ENCODE data around the gene SLC29A4. TPM values are rescaled to one million over a fixed set of nuclear protein-coding genes. Genes with fewer than 3 reads are reported as not detected.
"Not testable (repeated sequence)": the region's sequence is repeated elsewhere in the genome, so short reads cannot be mapped to it uniquely, and the experiment has no call there.

Gene SLC29A4
- total RNA-seq, 1 donor from 2014 or later = 2.9 TPM

DNA sequence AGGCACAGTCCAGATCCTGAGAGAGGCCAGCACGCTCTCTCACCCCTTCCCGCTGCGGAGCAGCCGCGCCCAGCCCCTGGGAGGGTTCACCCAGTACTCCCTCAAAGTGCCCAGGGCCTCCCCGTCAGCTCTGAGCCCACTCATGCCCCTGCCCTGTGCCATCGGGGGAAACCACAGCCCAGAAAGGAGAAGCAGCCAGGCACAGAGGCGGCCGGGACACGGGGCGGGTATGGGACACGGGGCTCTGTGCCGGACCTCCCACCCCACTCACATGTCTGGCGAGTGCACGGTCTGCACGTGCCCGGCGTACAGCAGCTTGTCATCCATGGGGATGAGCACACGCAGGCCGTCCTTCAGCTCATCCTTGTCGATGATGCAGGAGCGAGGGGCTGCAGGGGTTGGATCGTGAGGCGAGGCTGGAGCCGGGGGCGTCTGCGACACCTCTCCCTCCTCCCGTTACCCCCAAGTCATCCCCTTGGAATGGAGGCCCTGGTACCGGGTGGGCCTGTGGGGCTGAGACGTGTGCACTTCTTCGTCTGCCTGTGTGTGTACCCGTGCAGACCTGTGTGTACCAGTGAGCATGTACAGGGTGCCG lies 38.2 kb downstream of the SLC29A4 start:
- ATAC-seq (peak; percentile 19), DNase-seq (ENCODE audit: low spot score) (no peak)

- no peak for DNase-seq (ENCODE audit: low spot score)
- ATAC-seq = peak; percentile 10
These were observed 40.1 kb downstream of the SLC29A4 start for GRCh38 chr7:5322621-5323410.

DNA sequence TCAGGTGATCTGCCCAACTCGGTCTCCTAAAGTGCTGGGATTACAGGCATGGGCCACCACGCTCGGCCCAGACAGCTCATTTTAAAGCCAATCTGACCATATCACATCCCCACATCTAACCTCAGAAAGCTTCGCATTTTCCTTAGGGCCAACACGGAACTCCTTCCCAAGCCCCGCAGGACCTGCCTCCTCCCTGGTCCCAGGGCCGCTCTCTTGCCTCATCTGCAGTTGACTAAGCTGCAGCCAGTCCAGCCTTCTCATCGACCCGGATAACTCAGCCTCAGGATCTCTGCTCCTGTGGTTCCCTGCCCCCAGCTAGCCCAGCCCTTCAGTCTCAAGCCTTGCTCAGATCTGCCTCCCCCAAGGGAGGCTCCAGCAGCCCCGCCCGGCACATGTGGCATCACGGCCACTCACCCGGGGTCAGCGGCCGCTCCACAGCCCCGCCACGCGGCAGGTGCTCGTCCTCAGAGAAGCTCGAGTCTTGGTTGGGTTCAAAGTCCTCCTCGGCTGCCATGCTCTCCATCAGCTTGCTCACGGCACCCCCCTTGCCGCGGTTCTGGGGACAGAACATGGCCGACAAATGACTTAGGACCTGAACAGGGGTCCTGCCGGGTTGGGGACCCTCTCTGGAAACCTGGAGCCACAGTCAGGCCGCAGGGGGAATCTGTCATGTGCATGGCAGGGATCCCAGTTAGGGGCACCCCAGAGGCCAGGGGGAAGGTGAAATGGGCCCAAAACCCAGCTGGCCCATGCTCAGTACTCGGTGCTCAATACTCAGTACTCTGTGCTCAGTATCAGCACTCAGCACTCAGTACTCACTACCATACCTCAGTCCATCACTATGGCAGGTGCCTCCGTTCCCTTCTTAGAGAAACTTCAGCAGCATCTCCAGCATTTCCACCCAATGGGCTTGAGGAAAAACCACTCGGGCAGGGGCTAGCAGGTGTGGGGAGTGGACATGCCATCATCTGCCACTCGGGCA lies 41.3 kb downstream of the SLC29A4 start:
- ATAC-seq; DNase-seq (ENCODE audit: low spot score): not testable (repeated sequence)

DNA sequence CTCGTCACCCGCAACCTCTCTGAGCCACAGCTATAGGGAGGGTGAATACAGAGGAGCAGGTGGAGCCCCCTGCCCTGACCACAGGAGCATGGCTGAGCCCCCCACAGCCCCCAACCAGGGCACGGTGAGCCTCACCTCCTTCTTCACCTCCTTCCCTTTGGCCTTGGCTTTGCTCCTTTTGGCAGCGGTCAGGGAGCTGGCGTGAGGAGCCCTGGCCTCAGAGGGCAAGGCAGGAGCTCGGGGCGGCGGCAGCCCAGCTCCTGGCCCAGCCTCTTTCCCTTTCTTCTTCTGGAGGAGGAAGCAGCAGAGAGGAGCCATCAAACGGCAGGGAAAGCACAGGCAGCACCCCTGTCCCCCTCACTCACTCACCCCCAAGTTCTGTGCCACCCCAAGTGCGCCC lies 42.2 kb downstream of the SLC29A4 start:
- DNase-seq (ENCODE audit: low spot score) = no peak
- ATAC-seq = no peak

DNA sequence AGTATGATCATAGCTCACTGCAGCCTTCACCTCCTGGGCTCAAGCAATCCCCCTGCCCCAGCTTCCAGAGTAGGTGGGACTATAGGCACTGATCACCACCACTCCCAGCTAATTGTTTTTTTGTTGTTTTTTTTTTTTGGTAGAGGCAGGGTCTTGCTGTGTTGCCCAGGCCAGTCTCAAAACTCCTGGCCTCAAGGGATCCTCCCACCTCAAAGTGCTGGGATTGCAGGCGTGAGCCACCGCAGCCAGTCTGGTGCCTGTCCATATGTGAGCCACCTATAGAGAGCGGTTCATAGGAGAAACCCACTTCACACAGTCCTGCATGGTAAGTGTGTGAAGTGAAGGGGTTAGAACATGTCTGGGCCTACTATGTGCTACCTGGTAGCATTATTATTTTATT lies 47.5 kb downstream of the SLC29A4 start:
- DNase-seq (ENCODE audit: low spot score) (no peak), ATAC-seq (no peak)

DNA sequence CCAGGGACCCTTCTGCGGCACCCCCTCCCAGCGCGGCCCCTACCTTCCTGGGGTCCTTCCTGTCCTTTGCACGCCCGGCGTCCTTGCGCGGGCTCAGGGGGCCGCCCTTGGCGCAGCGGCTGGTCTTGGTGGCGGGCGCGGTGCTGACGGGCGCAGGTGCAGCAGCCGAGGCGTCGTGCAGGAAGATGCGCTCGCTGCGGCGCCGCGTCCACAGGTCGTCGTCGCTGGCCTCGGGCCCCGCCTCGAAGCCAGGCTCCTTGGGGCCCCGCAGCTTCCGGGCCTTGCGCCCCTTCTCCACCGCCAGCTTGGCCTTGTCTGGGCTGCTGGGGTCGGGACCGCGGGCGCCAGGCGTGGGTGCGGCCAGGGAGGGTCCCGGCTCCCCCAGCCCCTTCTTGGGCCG lies 49.8 kb downstream of the SLC29A4 start:
- DNase-seq (ENCODE audit: low spot score) = no peak
- ATAC-seq = no peak

- ATAC-seq (no peak), DNase-seq (ENCODE audit: low spot score) (no peak)
These were observed 50.6 kb downstream of the SLC29A4 start for GRCh38 chr7:5333121-5334045.

DNA sequence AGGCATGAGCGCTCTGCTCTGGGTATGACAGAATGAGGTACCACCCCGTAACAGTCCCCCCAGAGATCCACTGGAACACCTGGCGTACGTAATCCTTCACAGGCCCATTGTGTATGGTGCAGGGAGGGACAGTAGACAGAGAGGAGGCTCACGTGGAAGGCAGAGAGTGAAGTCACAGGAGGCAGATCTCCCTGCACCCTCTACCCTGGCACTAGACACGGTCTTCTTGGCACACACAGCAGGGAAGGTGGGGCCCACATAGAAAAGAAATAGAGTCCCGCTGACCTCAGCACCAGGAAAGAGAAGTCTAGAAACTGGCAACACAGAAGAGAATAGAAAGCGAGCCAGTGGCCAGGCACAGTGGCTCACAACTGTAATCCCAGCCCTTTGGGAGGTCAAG lies 51.9 kb downstream of the SLC29A4 start:
- no peak for ATAC-seq
- DNase-seq (ENCODE audit: low spot score) = no peak

DNA sequence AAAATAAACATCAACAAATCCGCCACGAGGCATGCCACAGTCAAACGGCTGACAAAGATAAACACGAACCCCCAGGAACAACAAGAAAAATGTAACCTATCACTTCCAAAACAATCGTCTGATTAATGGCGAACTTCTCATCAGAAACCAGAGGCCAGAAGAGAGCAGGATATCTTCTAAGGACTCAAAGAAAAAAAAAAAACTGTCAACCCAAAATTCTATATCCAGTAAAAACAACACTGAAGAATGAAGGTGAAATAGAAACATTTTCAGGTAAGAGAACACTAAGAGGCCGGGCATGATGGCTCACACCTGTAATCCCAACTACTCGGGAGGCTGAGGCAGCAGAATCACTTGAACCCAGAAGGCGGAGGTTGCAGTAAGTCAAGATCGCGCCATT lies 54.3 kb downstream of the SLC29A4 start:
- no peak for ATAC-seq

DNA sequence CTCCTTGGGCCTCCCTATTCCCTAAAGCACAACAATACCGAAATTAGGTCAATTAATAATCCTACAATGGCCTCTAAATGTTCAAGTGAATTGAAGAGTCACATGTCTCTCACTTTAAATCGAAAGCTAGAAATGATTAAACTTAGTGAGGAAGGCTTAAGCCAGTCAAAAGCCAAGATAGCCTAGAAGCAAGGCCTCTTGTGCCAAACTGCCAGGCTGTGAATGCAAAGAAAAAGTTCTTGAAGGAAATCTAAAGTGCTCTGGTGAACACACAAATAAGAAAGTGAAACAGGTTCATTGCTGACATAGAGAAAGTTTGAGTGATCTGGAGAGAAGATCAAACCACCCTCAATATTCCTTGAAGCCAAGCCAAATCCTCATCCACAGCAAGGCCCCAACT lies 57.2 kb downstream of the SLC29A4 start:
- ATAC-seq = no peak

More for the DNA sequence above, 54.3 kb downstream of the SLC29A4 start:
- DNase-seq (ENCODE audit: low spot score) = no peak

DNA sequence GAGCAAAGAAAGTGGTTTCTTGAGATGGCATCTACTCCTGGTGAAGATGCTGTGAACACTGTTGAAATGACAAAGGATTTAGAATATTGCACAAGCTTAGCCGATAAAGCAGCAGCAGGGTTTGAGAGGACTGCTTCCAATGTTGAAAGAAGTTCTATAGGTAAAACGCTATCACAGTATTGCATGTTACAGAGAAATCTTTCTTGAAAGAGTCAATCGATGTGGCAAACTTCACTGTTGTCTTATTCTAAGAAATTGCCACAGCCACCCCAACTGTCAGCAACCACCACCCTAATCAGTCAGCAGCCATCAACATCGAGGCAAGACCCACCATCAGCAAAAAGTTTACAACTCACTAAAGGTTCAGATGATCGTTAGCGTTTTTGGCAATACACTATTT lies 59.9 kb downstream of the SLC29A4 start:
- ATAC-seq (no peak), DNase-seq (ENCODE audit: low spot score) (no peak)

More for the DNA sequence above, 57.2 kb downstream of the SLC29A4 start:
- no peak for DNase-seq (ENCODE audit: low spot score)

- ATAC-seq (no peak), DNase-seq (ENCODE audit: low spot score) (no peak)
These were observed 61.1 kb downstream of the SLC29A4 start for GRCh38 chr7:5343884-5344283.

DNA sequence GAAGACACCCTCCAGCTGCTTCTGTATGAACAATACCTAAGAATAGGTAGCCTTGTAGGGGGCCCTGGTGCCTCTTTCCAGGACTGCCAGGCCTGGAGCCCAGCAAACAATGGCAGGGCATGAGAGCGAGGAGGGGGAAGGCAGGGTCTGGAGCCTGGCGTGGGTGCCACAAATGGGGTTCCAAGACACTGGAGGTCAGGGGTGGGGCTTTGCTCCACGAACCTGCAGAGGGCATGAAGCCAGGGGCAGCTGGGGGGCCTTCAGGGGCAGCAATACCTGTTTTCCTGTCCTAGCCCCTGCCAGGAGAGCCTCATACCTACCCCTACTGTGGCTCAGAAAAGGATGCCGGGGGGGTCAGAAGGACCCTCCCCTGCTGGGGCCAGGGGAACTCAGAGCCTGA lies 61.6 kb downstream of the SLC29A4 start:
- DNase-seq (ENCODE audit: low spot score) (no peak), ATAC-seq (no peak)

DNA sequence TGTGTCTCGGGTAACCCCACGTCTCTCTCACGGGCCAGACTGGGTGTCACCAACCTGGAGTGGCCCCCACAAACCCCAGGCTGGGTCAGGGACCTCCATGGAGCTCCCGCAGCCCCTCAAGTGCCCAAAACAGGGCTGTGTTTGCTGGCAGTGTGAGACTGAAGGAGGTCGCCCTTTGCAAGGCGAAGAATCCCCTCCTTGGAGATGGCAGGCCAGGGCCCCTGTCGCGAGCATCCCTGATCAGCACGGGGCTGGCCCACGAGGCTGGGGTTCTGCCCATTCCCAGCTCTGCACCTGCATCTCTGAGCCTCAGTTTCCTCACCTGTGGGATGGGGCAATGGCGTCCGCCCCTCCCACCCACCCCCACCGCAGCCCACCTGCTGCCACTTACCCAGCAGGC lies 62.4 kb downstream of the SLC29A4 start:
- ATAC-seq (no peak), DNase-seq (ENCODE audit: low spot score) (no peak)

DNA sequence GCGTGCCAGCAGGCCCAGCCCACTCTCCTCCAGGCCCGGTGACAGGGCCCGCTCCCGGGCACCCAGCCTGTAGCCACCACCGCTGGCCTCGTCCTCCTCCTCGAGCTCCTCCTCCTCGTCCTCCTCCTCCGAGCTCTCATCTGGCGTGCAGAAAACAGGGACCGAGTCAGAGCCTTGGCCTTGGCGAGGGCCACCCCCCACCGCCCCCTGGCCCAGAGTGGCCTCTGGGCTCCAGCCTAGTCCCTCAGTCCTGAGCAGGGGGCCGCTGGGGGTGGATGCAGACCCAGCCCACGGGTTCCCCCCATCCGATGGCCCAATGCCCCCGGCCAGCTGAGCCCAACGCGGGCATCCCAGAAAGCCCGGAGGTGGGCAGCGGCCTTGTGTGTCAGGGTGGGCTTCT lies 62.9 kb downstream of the SLC29A4 start:
- DNase-seq (ENCODE audit: low spot score) (no peak), ATAC-seq (no peak)

DNA sequence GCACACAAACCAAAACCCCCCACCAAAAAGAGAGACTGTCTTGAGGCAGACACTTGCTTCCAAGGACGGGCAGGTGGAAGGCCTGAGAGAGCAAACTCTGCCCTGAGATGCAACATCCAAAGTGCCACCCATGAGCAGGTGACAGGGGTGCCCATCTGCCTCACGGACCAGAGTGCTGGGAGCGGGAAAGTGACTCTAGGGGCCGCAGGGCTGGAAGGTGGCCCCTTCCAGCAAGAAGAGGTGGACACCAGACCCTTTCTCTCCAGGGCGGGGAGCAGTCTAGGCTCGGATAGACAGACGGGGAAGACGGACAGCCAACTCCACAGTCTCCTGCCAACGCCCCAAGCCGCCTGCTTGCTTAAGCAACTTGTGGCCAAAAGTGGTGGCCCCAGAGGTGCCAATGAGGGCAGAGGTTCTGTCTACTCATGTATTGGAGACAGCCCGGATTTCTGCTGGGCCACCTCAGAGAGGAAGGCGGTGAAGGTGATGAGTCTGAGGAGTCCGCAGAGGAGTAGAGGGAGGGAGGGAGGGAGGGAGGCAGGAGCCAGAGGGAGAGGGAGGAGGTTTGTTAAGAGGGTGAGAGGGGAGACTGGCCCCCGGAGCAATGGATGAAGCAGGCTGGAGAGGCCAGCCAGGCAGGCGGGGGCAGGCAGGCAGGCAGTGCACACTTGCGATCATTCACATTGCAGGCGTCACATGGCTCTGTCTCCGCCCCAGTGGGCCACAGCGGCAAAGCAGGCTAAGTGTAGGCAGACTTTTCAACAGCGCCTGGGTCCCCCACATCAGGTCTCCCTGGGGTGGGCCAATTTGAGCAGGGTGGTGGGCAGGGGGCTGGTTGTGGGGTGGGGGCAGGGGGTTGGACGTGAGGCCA lies 65.6 kb downstream of the SLC29A4 start:
- DNase-seq (ENCODE audit: low spot score) (no peak), ATAC-seq (peak; percentile 47)

DNA sequence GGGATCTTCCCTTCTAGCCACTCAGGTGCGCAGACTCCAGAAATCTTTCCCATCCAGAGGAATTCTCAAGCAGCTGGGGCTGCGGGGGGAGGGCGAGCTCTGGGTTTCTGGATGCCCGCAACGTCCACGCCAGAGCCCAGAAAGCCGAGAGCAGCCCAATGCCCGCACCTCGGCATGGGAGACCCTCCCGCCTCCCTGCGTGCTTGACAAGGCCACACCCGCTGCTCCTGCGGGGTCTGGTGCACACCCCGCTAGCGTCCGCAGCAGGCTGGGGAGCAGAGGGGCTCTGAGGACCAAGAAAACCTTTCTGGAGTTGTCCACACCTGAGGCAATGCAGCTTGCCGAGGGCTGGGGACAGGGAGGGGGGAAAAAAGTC lies 66.2 kb downstream of the SLC29A4 start:
- no peak for ATAC-seq
- DNase-seq (ENCODE audit: low spot score) = no peak

DNA sequence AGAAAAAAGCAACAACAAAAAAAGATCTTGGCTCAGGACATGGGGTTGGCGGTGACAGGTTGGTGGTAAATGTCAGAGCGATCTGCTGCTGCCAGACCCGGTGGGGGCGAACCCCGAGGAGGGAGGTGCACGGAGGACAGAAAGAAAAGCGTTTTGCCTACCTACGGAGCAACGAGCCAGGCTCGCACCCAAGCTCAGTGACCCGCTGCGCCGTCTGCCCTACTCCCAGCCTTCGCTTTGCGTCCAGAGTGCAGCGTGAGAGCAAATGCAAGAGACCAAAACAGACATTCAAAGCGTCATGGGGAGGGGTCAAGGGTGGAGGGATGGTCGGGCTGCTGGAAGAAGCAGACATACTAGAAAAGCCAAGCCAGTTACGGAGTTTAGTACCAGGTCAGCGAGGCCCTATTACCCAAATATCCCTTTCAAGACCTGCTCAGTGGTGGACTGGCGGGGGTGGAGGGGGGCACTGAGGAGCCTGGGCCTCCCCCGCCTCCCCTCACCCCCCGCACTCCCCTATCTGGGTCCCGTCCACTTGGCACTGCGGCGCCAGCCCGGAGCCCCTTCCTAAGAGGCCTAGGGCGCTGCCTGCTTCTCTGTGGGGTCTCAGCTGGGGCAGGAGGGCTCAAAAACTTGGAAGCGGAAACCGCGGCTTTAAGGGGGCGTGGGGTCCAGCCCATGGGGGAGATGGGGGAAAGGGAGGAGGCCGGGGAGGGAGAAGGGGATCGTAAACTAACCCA lies 66.9 kb downstream of the SLC29A4 start:
- no peak for ATAC-seq

DNA sequence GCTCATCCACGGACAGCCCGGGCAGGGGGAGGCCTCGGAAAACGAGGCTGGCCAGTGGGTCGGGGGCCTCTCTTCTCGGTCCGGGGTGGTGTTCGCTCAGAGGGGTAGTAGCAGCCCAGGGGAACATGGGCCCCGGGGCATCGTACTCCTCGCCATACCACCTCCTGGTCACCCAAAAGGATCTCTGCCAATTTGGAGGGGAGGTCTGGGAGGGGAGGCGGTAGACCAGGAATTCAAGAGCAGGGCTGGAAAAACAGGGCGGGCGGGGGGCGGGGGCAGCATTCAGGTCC lies 67.4 kb downstream of the SLC29A4 start:
- DNase-seq (ENCODE audit: low spot score) = no peak
- ATAC-seq = no peak

More for the DNA sequence above, 66.9 kb downstream of the SLC29A4 start:
- DNase-seq (ENCODE audit: low spot score) = no peak
